ENCODE measurements around the gene CREB3.

Gene CREB3

DNA sequence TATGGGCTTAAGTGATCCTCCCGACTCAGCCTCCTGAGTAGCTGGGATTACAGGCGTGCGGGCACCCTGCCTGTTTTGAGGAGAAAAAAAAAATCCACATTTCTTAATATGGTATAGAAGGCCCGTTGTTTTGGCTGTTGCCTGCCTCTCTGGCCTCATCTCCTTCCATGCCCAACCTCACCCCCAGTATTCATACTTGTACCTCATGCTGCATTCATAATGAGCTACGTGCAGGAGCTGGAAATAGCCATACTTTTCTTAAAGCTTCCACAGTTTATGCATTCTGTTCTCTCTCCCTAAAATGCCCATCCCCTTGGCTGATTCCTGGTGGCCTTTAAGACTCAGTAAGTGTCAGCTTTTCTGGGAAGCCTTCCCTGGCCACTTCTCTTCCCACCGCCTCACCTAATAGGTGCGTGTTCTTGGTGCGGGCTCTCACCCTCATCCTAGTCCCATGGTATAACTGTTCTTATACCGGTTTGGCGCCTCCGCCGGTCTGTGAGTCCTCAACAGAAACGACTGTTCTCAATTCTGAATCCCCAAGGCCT is 40.6 kb upstream of the CREB3 start:
- no peak for DNase-seq (ENCODE audit: low spot score)
- TF ChIP-seq, protein P1, sequence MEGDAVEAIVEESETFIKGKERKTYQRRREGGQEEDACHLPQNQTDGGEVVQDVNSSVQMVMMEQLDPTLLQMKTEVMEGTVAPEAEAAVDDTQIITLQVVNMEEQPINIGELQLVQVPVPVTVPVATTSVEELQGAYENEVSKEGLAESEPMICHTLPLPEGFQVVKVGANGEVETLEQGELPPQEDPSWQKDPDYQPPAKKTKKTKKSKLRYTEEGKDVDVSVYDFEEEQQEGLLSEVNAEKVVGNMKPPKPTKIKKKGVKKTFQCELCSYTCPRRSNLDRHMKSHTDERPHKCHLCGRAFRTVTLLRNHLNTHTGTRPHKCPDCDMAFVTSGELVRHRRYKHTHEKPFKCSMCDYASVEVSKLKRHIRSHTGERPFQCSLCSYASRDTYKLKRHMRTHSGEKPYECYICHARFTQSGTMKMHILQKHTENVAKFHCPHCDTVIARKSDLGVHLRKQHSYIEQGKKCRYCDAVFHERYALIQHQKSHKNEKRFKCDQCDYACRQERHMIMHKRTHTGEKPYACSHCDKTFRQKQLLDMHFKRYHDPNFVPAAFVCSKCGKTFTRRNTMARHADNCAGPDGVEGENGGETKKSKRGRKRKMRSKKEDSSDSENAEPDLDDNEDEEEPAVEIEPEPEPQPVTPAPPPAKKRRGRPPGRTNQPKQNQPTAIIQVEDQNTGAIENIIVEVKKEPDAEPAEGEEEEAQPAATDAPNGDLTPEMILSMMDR (IDR thresholded peaks at IDR 0.05; ENCODE audit: extremely low read depth, missing control alignments) = no peak

DNA sequence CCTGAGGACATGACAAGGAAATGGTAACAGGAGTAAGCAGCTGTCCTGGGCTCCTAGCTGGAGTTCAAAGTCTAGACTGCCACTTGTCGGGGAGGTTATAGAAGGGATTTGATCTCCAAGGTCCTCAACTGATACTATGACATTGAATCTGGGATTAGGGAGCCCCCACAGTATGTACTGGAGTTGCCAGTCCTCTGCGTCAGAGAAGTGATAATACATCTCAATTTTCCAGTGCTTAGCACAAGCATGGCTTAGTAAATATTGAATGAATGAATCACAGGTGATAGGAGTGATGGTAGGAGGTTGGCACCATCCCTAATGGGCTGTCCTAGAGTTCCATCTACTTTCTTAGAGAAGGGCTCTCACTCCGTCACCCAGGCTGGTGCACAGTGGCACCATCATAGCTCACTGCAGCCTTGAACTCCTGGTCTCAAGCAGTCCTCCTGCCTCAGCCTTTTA is 36.5 kb upstream of the CREB3 start:
- TF ChIP-seq, protein P1 (IDR thresholded peaks at IDR 0.05; ENCODE audit: extremely low read depth, missing control alignments) = no peak
- DNase-seq (ENCODE audit: low spot score) = no peak

DNA sequence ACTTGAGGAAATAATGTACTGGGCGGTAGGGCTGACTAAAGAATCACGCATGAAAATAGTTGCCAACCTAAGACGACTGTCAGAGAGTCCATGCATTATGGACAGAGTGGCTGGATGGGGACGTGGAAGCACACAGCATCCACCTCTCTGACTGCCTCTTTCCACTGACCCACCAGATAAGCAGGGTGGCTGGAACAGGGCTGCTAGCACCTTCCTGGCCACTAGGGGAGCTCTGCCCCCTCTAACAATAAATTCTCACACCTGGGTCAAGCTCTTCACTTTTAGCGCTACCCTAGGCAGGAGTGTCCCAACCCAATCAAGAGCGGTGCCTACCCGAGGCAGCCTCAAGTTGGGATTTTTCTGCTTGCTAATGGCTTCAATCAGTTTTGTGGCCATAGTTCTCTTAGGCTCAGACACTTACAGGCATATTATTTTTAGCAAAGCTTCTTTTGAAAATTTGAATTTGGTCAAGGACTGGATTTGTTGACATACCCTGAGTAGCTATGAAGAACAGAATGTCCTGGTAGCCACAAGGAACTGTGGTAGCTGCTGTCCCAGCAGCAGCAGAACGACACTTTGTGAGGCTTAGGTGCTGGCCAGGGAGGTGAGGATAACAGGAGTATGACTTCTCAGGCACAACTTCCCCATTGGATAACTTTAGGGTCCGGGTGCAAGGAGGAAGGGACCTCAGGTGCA is 35.8 kb upstream of the CREB3 start:
- DNase-seq (ENCODE audit: low spot score) = peak; percentile 85
- TF ChIP-seq, protein P1 (IDR thresholded peaks at IDR 0.05; ENCODE audit: extremely low read depth, missing control alignments) = peak; percentile 93

DNA sequence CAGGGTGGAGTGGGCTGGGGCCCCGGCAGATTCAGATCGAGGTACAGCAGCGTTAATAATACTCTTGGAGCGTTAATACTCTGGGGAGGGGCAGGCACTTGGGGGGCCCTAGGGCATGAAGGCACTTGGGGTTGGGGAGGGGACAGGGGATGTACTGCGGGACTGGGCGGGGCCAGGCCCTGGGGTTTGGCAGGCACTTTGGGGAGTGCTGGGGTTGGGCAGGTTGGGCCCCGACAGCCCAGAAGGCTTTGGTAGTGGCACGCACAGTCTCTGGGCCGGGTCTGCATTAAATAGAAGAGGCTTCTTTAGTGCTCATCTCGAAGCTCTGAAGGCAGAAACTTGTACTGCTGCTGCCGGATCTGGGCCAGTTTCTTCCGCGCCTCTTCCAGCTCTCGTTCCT is 35.0 kb upstream of the CREB3 start:
- no peak for DNase-seq (ENCODE audit: low spot score)
- TF ChIP-seq, protein P1 (IDR thresholded peaks at IDR 0.05; ENCODE audit: extremely low read depth, missing control alignments) = no peak

DNA sequence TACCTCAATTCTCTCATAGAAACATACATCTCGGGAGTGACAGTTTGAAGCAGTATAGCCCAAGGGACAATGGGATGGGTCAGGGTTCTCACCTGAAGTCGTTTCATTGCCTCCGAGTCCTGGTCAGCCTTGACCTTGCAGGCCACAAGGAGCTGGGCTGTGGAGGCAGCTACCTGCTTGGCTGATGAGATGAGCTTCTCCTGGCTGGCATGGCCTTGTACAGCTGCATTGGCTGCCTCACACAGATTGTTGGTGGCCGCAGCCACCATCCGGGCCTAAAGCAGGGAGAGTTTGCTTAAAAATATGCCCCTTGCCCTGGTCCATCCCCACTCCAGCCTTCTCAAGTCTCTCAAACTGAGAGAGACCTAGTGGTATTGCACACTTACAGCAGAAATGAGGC is 34.2 kb upstream of the CREB3 start:
- TF ChIP-seq, protein P1 (IDR thresholded peaks at IDR 0.05; ENCODE audit: extremely low read depth, missing control alignments) = no peak
- DNase-seq (ENCODE audit: low spot score) = no peak

DNA sequence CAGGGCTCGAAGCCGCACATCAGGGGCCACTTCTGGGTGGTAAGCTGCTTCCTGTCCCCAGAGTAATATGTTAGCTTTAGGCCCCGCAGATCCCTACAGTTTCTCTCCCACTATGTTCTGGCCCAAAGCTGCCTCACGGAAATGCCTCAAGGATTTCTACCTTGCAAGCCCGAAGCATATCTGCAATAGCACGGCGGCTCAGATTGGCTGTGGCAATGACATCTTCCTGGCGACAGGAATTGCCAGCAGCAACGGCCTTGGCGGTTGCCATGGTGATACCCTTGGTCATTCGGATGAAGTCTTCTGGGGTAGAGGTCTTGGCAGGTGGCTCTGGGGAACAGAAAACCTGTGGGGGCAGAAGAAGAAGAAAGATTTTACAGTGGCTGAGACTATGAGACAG is 32.4 kb upstream of the CREB3 start:
- DNase-seq (ENCODE audit: low spot score) = no peak
- TF ChIP-seq, protein P1 (IDR thresholded peaks at IDR 0.05; ENCODE audit: extremely low read depth, missing control alignments) = no peak

GRCh38 chr9:35700942-35701341 is 31.5 kb upstream of the CREB3 start:
- DNase-seq (ENCODE audit: low spot score) = no peak
- TF ChIP-seq, protein P1 (IDR thresholded peaks at IDR 0.05; ENCODE audit: extremely low read depth, missing control alignments) = no peak

All from GM20000 (cell line).